DMS153 (cell line): ENCODE measurements around the gene METTL6.
"Not testable (repeated sequence)": the region's sequence is repeated elsewhere in the genome, so short reads cannot be mapped to it uniquely, and the experiment has no call there.

Experiments
- DNase-seq: peaks from one replicate; lab custom pipeline; 2025; lab: John Stamatoyannopoulos, UW

METTL6 gene

DNA sequence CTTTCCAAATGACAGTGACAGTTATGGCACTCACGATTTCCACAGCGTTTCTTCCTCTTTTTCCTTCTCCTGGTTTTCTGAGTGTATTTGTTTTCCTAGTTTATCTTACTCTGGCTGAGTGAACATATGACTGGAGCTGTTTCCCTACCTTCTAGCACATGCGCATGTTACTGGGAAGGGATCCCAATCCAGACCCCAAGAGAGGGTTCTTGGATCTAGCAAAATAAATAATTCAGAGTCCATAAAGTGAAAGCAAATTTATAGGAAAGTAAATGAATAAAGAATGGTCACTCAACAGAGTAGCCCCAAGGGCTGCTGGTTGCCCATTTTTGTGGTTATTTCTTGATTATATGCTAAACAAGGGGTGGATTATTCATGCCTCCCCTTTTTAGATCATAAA lies 23.8 kb downstream of the METTL6 start:
- DNase-seq = no peak

DNA sequence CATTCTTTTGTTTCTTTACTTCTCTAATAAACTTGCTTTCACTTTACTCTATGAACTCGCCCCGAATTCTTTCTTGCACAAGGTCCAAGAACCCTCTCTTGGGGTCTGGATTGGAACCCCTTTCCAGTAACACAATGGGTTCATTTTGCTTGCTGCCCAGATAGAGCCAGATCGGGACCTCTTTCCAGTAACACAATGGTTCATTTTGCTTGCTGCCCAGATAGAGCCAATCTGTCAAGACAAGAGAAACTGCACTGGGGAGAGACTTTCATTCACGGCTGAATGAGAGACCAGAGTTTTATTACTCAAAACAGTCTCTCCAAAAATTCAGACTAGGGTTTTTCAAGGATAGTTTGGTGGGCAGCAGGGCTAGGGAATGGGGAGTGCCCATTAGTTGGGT lies 25.4 kb downstream of the METTL6 start:
- DNase-seq = no peak

DNA sequence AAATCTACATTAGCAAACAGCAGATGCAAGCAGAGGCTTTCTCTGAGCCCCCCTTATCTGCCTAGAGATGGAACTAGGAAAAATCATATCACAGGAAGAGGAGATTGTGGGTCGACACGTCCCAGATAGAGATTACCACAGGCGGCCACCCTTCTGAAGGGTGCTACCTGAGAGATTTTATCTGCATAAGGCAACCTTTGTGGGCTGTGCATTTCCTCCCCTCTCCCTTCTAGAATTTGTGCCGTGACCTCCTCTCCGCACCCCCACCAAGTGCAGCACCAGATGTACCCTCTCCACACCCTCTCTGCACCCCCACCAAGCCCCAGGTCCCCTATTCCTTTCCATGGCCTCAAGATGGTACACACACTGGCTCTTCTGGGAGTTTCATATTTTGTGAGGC lies 27.4 kb downstream of the METTL6 start:
- no peak for DNase-seq

DNA sequence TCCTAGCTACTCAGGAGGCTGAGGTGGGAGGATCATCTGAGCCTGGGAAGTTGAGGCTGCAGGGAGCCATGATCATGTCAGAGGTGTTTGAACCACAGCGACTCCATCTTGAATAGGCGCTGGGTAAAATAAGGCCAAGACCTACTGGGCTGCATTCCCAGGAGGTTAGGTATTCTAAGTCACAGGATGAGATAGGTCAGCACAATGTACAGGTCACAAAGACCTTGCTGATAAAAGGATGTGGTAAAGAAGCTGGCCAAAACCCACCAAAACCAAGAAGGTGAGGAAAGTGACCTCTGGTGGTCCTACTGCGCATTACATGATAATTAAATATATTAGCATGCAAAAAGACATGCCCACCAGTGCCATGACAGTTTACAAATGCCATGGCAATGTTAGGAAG lies 28.6 kb downstream of the METTL6 start:
- DNase-seq = not testable (repeated sequence)

DNA sequence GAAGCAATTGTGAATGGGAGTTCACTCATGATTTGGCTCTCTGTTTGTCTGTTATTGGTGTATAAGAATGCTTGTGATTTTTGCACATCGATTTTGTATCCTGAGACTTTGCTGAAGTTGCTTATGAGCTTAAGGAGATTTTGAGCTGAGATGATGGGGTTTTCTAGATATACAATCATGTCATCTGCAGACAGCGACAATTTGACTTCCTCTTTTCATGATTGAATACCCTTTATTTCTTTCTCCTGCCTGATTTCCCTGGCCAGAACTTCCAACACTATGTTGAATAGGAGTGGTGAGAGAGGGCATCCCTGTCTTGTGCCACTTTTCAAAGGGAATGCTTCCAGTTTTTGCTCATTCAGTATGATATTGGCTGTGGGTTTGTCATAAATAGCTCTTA lies 34.1 kb downstream of the METTL6 start:
- not testable (repeated sequence) for DNase-seq

DNA sequence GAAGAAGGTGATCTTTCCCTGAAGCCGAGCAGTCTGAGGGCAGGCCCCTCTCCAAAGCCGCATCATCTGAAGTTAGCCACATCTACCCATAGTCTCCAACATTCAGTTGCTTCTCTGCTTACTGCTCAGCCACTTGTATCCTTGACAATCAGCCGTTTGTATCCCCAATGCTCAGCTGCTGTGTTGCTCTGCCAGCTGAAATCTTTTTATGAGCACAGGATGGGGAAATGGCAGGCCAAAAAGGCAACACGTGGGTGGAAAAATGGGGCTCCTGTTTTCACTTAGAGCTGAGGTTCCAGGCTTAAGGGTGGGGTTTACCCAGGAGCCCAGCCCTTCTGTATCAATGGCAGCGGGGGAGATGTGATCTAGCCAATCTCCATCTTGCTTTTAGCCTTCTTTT lies 36.3 kb downstream of the METTL6 start:
- no peak for DNase-seq

DNA sequence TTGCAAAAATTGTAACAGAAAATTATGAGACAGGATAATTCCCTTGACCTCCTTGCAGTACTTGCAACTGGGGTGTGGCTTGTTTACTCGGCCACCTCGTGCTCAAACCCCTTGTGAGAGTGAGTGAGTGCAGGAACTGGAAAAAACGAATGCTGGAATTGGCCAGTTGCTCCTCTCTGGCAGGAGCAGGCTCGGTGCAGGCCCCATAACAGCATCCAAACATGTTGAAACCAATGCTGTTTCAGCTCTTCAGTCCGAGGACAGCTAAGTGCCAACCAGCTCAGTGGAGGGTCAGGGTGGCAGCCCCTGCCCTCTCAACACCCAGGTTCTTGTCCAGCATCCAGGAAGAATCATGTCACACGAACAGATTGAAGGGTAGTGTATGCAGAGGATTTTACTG lies 36.9 kb downstream of the METTL6 start:
- DNase-seq = no peak

DNA sequence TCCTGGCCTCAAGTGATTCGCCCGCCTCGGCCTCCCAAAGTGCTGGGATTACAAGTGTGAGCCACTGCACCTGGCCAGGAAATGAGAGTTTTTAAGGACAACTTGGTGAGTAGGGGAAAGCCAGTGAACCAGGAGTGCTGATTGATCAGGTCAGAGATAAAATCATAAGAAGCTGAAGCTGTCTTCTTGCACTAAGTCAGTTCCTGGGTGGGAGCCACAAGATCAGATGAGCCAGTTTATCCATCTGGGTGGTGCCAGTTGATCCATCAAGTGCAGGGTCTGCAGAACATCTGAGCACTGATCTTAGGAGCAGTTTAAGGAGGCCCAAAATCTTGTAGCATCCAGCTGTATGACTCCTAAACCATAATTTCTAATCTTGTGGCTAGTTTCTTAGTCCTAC lies 39.0 kb downstream of the METTL6 start:
- not testable (repeated sequence) for DNase-seq

DNA sequence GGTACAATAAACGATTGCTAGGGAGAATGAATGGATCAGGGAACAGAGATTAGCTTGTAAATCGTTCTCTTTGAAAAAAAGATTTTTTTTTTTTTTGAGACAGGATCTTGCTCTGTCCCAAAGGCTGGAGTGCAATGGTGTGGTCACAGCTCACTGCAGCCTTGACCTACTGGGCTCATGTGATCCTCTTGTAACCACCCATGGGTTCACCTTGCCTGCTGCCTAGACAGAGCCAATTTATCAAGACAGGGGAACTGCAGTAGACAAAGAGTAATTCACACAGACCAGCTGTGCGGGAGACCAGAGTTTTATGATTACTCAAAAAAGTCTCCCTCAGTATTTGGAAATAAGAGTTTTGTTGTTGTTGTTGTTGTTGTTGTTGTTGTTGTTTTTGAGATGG lies 39.6 kb downstream of the METTL6 start:
- no peak for DNase-seq

DNA sequence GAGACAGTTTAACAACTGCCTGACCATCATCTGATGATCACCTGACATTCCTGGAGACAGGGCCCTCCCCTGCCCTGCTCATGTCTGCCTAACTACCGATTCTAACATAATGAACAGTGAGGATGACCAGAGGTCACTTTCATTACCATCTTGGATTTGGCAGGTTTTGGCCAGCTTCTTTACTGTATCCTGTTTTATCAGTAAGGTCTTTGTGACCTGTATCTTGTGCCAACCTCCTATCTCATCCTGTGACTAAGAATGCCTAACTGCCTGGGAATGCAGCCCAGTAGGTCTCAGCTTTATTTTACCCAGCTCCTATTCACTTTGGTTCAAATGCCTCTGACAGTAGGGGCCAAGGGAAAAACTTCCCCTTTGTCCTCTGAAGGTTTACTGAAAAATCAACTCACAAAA lies 40.2 kb downstream of the METTL6 start:
- no peak for DNase-seq

DNA sequence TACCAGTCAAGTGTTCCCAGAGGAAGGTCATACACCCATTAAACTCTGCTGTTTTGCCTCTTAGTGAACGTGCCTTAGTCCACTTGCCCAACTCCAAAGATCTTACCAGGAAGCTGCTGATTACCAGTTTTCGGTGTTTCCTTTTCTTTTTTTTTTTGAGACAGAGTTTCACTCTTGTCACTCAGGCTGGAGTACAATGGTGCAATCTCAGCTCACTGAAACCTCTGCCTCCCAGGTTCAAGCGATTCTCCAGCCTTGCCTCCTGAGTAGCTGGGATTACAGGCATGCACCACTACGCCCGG lies 40.7 kb downstream of the METTL6 start:
- not testable (repeated sequence) for DNase-seq

DNA sequence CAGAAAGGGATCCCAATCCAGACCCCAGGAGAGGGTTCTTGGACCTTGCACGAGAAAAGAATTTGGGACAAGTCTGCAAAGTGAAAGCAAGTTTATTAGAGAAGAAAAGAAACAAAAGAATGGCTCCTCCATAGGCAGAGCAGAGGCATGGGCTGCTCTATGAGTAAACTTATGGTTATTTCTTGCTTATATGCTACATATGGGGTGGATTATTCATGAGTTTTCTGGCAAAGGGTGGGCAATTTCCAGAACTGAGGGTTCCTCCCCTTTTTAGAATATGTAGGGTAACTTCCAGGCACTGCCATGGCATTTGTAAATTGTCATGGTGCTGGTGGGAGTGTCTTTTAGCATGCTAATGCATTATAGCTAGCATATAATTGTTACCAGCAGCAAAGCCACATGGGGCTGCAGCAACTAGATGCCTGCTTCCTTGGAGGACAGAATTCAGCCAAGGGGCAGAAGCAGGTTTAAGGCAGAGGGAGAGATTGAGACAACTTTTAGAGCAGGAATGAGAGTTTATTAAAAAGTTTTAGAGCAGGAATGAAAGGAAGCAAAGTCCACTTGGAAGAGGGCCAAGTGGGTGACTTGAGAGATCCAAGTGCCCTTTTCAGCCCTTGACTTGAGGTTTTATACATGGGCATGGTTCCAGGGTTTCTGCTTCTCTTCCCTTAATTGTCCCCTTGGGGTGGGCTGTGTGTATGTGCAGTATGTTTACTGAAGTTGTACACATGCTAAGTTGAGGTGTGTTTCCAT lies 41.3 kb downstream of the METTL6 start:
- DNase-seq = no peak

DNA sequence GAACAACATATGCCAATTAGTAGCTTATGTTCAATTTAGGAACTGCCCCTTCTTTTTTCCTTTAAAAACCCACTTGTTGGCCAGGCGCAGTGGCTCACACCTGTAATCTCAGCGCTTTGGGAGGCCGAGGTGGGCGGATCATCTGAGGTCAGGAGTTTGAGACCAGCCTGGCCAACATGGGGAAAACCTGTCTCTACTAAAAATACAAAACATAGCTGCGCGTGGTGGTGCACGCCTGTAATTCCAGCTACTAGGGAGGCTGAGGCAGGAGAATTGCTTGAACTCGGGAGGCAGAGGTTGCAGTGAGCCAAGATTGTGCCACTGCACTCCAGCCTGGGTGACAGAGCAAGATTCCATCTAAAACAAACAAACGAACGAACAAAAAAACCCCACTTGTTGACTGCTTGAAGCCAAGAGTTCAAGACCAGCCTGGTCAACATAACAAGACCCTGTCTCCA lies 42.1 kb downstream of the METTL6 start:
- DNase-seq = not testable (repeated sequence)

DNA sequence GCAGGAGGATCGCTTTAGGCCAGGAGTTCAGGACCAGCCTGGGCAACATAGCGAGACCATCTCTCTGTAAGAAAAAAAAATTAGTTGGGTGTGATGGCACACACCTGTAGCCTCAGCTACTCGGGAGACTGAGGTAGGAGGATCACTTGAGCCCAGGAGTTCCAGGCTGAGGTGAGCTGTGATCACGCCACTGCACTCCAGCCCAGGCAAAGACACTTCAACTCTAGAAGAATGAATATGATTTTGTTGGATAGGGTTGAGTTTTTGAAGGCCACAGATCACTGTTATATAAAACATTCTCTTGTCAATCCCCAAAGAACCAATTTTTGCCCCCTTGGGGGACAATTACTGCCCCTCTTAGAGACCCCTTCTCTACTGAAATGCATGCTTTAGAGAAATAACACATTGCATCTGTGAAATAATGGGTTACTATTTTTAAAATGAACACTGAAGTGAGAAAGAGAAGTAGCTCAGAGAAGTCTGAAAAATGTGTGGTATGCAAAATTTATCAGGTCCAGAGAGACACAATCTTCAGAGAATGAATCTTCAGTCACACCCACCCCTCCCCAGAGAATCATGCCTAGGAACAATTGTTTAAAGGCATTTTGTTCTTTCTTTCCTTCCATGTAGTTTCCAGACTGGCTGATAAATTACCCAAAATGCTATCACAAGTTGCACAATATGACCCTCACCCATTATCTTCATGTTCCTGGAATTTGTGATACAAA lies 42.7 kb downstream of the METTL6 start:
- no peak for DNase-seq

DNA sequence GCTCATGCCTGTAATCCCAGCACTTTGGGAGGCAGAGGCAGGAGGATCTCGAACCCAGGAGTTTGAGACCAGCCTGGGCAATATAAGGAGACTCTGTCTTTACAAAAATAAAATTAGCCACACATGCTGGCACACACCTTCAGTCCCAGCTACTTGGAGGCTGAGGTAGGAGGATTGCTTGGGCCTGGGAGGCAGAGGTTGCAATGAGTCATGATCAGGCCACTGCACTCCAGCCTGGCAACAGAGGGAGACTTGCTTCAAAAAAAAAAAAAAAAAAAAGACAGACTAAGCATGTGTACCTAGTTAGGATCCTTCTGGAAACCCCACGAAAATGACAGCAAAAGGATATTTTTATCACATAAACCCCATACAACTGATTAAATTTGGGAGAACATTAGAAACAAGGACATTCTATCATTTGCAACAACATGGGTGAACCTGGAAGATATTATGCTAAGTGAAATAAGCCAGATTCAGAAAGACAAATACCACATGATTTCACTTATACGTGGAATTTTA lies 44.9 kb downstream of the METTL6 start:
- no peak for DNase-seq

DNA sequence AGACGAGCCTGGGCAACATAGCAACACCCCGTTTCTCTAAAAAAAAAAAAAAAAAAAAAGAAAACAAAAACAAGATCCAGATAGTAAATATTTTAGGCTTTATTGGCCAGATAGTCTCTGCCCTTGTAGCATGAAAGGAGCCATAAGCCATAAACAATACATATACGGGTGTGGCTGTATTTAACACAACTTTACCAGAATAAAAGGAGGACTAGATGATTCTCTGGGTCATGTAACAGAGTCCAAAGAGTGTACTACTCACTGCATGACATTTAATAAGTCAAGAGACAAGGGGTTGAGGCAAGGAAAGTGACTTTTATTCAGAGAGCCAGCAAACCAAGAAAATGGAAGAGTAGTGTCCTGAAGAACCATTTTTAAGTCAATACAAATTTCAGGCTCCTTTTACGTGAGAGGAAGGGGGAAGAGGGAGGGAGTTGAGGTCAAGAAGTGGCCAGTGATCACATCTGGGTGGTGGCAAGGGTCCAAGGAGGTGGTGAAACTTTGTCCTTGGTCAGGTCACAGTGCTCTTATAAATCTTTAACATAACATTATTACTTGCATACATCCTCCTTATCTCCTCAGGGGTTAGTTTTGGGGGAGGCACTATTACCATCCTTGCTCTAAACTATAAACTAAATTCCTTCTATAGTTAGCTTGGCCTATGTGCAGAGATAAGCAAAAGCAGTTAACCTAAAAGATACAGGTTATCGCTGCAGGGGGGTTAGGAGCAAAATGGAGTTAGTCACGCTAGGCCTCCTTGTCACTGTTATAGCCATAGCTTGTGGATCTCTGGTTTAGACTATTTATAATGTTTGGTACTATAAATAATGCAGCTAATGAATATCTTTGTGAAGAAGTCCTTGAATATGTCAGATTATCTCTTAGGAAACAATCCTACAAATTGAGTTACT lies 46.1 kb downstream of the METTL6 start:
- DNase-seq = no peak

DNA sequence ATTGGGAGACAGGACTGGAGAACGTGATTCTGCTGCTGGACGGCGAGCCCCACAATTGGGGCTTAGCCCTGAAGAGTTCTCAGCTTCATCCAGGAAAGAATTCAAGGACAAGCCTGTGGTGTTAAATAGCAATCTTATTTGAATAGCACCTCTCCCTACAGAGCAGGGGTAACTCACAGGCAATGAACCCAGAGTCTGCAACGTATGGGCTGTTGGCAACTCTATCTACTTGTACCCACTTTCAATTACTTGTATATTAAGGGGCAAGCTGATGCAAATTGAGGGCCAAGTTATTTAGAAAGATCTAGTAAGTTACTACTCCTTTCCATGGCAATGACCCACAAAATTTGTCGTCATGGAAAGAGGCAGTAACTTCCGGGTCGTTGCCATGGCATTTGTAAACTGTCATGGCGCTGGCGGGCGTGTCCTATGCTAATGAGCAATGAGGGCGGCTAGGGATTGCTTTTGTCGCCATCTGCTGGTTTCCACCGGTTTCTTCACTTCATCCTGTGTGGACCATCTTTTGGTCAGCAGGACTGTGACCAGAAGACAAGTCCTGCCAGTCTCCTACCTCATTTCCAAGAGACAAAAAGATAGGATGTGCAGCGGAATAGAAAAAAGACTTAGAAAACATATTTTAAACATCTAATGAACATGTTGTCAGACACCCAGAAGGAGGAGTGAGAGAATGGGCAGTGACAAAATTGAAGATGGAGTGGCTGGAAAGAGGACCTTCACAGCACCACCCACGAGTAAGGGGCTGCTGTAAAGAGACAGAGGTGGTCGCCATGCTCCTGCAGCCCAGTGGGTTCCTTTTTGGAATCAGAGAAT lies 49.2 kb downstream of the METTL6 start:
- peak; percentile 70 for DNase-seq

DNA sequence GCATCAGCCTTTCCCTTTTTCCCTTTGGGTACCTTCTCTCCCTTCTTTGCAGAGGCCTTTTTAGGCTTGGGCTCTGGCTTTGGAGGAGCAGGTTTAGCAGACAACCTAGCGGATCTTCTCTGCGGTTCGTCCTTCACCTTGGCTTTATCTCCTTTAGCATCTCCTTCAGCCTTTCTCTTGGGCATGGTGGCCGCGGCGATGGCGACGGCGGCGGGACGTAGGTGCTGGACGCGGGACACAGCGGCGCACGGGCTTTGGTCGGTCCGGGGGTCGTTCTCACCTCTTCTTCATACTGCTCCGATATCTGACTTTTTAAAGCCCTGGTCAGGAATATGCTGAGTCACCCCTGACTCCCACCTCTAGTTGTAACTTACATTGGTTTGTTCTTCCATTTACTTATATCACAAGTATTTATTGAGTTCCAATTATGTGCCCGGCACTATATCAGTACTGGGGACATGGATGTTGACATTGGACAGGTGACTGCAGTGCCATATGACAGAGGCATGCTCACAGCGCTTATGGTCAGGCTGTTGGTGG lies 51.8 kb downstream of the METTL6 start:
- no peak for DNase-seq

DNA sequence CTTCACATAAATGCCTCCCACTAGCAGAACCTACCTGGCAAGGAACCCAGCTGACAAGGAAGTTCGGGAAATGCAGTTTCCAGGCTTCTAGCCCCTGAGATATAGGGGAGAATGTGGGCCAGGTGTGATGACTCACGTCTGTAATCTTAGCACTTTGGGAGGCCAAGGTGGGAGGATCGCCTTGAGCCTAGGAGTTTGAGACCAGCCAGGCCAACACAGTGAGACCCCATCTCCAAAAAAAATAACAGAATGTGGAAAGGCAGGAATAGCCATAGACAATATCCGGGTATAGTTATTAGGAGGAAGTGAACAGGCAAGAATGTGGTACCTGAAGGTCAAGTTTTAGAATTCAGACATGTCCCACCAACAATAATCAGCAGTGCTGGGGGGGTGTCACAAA lies 54.4 kb downstream of the METTL6 start:
- DNase-seq = no peak

DNA sequence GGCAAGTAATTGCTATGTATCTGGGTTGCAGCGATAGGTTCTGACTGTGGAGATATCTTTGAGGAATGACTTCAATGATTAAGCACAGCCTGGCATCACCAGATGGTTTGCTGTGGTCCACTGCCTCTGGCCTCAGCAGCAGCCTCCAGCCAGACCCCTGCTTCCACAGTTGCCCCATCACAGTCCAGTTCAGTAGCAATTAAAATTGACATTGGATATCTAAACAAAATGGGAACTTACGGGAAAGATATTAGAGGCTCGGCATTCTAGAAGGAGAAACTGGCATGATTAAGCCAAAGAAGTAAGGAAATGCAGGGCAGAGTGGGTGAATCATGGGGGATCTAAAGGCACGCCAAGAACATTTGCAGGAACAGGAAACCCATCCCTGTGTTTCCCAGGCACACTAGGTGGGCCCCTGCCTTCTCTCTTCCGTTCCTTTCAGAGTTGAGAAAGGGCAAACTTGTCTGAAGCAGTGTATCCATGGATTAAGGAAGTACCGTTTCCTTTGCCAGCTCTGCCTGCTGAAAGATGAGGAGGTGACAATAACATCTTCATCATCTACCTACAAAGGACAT lies 58.7 kb downstream of the METTL6 start:
- no peak for DNase-seq

DNA sequence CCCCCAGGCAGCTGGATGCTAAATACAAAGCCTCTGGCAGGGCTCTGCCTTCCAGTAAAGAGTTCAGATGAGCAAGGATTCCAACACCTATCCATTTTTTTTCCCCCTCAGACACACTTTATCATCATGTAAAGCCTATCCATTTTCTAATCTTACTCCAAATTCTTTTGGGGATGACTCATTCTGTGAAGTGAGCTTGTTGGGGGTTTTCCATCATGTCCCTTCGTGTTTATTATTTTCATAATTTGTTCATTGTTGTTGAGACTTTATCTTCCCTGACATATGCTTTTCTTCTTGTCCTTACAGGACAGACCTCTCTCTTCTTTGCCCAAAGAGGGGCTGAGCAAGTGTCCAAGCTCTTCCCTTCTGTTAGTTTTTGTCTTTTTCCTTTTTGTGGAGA lies 60.3 kb downstream of the METTL6 start:
- no peak for DNase-seq
